Ishikawa (cell line): ENCODE measurements around the gene GYPC.

Experiments used
- CEBPB ChIP-seq: IDR thresholded peaks from 2 replicates; pipeline ENCODE4 v1.6.1; 2012
- CREB1 ChIP-seq: IDR thresholded peaks from 2 replicates; pipeline ENCODE4 v1.6.1; 2012; ENCODE audit warnings: low read depth
- EGR1 ChIP-seq: IDR thresholded peaks from 2 replicates; pipeline ENCODE4 v1.6.1; 2012
- EP300 ChIP-seq: IDR thresholded peaks from 2 replicates; pipeline ENCODE4 v1.6.1; 2012; ENCODE audit warnings: borderline replicate concordance
- FOXM1 ChIP-seq: IDR thresholded peaks from 2 replicates; pipeline ENCODE4 v1.6.1; 2012; ENCODE audit warnings: low read depth, borderline replicate concordance
- NFIC ChIP-seq: IDR thresholded peaks from 2 replicates; pipeline ENCODE4 v1.6.1; 2012
- RAD21 ChIP-seq: IDR thresholded peaks from 2 replicates; pipeline ENCODE4 v1.6.1; 2012; ENCODE audit warnings: low read depth
- TAF1 ChIP-seq: IDR thresholded peaks from 2 replicates; pipeline ENCODE4 v1.6.1; 2012; ENCODE audit warnings: low read depth, mild to moderate bottlenecking
- TCF12 ChIP-seq: IDR thresholded peaks from 2 replicates; pipeline ENCODE4 v1.6.1; 2012; ENCODE audit warnings: low read depth
- TEAD4 ChIP-seq: IDR thresholded peaks from 2 replicates; pipeline ENCODE4 v1.6.1; 2012
- YY1 ChIP-seq: IDR thresholded peaks from 2 replicates; pipeline ENCODE4 v1.6.1; 2012; ENCODE audit warnings: low read depth
- ZBTB7A ChIP-seq: IDR thresholded peaks from 2 replicates; pipeline ENCODE4 v1.6.1; 2012; ENCODE audit warnings: low read depth
- TF ChIP-seq, protein P1 (sequence below): IDR thresholded peaks from 2 replicates; pipeline ENCODE4 v1.6.1; 2012; ENCODE audit warnings: low read depth, mild to moderate bottlenecking
- TF ChIP-seq, protein P2 (sequence below): IDR thresholded peaks from 2 replicates; pipeline ENCODE4 v1.6.1; 2012
- TF ChIP-seq, protein P3 (sequence below): IDR thresholded peaks from 2 replicates; pipeline ENCODE4 v1.6.1; 2012

Gene GYPC

DNA sequence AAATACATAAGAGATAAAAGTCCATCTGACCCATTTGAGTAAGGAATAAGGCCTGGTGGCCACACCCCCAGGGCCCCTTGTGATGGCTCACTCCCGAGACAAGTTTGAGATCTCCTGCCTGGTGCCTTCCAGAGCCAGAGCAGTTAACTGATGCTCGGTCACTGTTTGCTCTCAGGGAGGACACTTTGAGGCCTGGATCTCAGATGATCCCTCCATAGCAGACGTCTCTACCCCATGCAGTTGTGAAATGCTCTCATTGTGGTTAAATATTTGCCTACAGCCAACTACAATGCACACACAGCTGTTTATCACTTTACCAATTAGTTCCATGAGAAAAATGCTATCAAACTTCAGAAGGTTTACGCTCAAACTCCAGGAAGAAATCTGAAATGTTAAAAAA is 12.3 kb downstream of the GYPC start:
- TF ChIP-seq EP300 (no peak), CREB1 (no peak), CEBPB (no peak), TEAD4 (no peak), TCF12 (no peak), FOXM1 (no peak), RAD21 (no peak), ZBTB7A (no peak), YY1 (no peak), TAF1 (no peak), NFIC (no peak), EGR1 (no peak)
- TF ChIP-seq, protein P1, sequence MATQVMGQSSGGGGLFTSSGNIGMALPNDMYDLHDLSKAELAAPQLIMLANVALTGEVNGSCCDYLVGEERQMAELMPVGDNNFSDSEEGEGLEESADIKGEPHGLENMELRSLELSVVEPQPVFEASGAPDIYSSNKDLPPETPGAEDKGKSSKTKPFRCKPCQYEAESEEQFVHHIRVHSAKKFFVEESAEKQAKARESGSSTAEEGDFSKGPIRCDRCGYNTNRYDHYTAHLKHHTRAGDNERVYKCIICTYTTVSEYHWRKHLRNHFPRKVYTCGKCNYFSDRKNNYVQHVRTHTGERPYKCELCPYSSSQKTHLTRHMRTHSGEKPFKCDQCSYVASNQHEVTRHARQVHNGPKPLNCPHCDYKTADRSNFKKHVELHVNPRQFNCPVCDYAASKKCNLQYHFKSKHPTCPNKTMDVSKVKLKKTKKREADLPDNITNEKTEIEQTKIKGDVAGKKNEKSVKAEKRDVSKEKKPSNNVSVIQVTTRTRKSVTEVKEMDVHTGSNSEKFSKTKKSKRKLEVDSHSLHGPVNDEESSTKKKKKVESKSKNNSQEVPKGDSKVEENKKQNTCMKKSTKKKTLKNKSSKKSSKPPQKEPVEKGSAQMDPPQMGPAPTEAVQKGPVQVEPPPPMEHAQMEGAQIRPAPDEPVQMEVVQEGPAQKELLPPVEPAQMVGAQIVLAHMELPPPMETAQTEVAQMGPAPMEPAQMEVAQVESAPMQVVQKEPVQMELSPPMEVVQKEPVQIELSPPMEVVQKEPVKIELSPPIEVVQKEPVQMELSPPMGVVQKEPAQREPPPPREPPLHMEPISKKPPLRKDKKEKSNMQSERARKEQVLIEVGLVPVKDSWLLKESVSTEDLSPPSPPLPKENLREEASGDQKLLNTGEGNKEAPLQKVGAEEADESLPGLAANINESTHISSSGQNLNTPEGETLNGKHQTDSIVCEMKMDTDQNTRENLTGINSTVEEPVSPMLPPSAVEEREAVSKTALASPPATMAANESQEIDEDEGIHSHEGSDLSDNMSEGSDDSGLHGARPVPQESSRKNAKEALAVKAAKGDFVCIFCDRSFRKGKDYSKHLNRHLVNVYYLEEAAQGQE: no peak
- TF ChIP-seq, protein P2, sequence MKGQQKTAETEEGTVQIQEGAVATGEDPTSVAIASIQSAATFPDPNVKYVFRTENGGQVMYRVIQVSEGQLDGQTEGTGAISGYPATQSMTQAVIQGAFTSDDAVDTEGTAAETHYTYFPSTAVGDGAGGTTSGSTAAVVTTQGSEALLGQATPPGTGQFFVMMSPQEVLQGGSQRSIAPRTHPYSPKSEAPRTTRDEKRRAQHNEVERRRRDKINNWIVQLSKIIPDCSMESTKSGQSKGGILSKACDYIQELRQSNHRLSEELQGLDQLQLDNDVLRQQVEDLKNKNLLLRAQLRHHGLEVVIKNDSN: no peak
- TF ChIP-seq, protein P3, sequence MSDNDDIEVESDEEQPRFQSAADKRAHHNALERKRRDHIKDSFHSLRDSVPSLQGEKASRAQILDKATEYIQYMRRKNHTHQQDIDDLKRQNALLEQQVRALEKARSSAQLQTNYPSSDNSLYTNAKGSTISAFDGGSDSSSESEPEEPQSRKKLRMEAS: no peak

DNA sequence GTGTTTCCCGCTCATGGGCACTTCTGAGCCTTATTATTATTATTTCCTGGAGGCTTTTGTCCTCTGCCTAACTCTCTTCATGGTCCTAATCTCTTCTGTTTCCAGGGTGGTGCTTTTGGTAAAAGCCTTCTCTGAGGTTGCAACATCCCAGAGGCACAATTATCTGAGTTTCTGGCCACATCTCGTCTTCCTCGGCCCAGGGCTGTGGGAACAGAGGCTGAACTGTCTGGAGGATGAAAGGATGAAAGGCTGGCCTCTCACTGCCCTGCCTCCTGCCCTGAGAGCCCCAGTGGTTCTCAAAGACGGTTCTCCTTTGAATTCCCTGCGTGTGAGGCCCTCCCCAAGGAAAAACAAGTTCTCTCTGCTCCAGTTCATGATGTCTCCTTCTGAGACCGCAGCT is 13.8 kb downstream of the GYPC start:
- TF ChIP-seq TAF1 (no peak), TCF12 (no peak), ZBTB7A (no peak)
- TF ChIP-seq, protein P1: no peak

DNA sequence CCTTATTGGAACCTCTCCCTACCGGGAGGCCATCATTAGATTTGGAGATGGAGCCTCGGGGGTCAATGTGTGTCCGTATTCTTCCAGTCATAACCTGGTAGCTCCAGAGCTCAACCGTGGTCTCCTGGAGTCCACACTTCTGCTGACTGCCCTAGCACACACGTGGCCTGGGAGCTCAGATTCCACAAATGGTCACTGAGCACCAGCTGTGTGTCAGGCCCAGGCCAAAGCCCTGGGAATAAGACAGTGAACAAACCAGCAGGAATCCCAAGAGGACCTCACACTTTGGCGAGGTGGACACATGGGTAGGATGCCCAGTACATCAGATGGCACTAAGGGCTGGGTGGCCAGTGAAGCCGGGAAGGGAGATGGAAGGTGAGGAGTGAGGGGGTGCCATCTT is 15.5 kb downstream of the GYPC start:
- TF ChIP-seq RAD21: no peak
- TF ChIP-seq, protein P2: no peak

DNA sequence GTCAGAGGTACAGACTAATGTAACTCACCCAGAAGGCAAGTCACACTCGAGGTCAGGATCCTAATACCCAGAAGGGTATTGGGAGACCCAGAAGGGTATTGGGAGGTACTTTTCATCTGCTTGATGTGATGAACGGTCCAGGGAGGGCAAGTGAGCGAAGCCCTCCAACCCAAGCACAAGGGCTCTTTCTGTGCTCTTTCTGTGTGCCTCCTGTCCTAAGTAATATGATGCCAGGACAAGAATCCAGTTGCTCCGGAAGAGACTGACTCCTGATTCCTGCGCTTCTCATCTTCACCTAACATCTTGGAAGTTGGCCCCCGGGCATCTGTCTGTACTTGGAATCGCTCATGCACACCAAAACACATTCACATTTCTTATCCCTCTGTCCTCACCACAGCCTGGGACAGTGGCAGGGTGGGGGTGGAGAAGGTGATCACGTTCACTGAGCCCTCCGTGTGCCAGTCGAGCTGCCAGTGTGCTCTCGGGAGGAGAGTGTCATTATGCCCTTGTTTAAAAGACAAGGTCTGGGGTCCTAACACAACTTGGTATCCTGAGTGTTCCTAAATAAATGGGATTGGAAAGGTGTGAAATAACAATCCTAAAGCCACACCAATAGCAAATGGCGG is 17.1 kb downstream of the GYPC start:
- no peak for TF ChIP-seq YY1

DNA sequence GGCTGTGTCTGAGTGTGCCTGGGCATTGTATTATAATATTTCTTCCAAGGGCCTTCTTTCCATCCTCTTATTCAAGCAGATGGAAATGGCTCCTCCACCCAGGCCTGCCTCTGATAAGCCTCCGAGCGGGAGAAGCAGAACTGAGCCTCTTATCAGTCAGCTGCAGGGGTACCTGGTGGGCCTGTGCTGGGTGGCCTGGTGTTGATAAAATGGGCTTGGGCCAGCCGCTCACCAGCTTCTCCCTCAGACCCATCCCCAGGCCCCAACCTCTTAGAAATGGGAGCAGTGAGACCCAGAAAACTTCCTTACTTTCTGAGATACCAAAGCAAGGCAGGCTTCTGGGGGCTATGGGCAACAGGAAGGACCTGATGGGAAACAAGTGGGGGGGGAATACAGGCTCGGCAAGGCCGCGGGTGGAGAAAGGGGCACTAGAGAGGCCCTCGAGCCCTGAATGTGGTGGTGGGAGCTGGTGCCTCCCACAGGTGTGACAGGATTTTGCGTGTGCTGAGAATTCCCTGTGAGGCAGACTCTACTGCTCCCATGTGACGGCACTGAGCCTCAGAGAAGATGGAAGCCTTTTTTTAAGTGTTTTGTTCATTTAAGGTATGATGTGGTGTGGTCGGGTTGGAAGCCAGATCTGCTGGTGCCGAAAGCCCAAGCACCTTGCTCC is 18.3 kb downstream of the GYPC start:
- no peak for TF ChIP-seq RAD21
- TF ChIP-seq ZBTB7A: no peak
- TF ChIP-seq NFIC: no peak
- TF ChIP-seq, protein P1: no peak
- TF ChIP-seq TEAD4: no peak
- TF ChIP-seq CREB1: no peak
- no peak for TF ChIP-seq EGR1
- no peak for TF ChIP-seq TAF1
- TF ChIP-seq, protein P3: no peak
- TF ChIP-seq FOXM1: no peak
- TF ChIP-seq EP300: no peak
- TF ChIP-seq CEBPB: no peak
- no peak for TF ChIP-seq YY1
- no peak for TF ChIP-seq TCF12
- TF ChIP-seq, protein P2: no peak
